GM18520 (cell line): ENCODE measurements around the gene COL11A2.
"Not testable (repeated sequence)": the region's sequence is repeated elsewhere in the genome, so short reads cannot be mapped to it uniquely, and the experiment has no call there.

Experiments
- ATAC-seq: cut with Tn5 transposase; IDR thresholded peaks from one replicate; pipeline ENCODE4 v1.9.1; 2021; ENCODE audit not compliant: unreplicated experiment

The COL11A2 gene

DNA sequence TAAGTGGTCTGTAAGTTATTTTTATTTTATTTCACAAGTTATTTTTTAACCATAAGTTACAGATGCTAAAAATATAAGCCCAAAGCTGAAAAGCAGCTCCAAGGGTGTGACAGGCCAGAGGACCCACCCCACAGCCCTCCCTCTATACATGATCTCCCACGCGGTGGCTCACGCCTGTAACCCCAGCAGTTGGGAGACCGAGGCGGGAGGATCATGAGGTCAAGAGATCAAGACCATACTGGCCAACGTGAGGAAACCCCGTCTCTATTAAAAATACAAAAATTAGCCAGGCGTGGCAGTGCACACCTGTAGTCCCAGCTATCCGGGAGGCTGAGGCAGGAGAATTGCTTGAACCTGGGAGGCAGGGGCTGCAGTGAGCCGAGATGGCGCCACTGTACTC, 32.2 kb downstream of the COL11A2 start:
- no peak for ATAC-seq

DNA sequence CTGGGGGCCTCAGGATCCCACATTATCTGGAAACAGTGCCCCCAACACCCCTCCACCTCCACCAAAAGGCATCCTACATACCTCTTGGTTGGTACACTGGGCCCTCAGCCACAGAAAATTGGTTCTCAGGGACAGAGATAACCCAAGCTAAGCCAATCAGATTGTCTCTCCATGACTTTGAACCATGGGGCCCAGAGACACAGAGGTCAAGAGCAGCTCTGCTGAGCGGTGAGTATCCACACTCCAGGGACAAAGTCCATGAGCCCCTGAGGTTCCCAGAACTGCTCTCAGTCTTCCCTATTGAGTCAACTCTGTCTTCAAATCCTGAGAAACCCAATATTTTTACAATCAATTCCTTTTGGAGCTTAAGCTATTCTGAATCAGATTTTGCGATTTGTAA, 35.3 kb downstream of the COL11A2 start:
- ATAC-seq, result no peak

- no peak for ATAC-seq
These were observed 35.7 kb downstream of the COL11A2 start for GRCh38 chr6:33156561-33156960.

GRCh38 chr6:33154349-33154748, 37.9 kb downstream of the COL11A2 start:
- ATAC-seq, result no peak

GRCh38 chr6:33151050-33151449, 41.2 kb downstream of the COL11A2 start:
- no peak for ATAC-seq

DNA sequence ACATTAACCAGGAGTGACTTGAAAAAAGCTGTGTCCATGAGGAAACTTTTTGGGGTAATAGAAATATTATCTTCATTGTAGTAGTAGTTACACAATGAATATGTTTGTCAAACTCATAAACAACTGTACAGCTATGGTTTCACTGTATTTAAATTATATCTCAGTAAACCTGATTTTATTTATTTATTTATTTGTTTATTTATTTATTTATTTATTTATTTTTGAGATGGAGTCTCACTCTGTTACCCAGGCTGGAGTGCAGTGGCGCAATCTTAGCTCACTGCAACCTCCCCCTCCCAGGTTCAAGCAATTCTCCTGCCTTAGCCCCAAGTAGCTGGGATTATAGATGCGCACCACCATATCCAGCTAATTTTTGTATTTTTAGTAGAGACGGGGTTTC, 41.7 kb downstream of the COL11A2 start:
- ATAC-seq, result not testable (repeated sequence)

DNA sequence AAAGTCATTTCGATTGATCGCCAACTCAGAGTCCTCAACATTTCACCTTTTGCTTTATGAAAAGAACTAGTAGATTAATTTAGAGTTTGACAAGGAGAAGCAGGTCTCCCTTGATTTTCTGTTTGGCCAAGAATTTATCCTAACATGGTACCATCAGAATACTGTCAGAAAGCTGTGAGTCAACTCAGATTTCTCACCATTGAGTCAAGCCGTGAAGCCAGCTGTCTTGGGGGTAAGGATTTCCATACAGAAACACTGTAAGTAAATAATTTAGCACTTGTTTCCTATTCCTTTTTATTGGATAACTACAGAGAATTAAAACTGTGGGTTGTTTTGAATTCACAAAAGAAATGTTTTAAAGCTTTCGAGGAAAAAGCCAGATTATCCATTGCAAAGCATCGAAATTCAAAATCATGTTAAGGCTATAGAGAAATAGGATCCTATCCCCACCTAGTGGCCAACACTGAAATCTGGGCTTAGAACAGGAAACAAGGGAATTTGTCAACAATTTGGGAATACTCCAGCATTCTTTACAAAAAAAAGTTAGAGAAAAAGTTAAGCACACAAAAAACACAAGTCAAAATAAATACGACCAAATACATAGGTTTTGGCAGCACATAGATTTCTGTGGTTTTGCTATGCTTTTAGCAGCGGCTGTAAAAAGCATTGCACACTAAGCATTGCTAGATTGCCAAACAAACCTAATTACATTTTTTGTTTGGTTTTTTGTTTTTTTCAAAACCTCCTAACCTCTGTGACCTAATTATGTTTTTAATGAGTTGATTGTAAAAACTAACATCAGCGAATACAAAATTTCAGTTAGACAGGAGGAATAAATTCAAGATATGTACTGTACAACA, 44.2 kb downstream of the COL11A2 start:
- ATAC-seq, result no peak

GRCh38 chr6:33144373-33144772, 47.9 kb downstream of the COL11A2 start:
- ATAC-seq, result no peak

DNA sequence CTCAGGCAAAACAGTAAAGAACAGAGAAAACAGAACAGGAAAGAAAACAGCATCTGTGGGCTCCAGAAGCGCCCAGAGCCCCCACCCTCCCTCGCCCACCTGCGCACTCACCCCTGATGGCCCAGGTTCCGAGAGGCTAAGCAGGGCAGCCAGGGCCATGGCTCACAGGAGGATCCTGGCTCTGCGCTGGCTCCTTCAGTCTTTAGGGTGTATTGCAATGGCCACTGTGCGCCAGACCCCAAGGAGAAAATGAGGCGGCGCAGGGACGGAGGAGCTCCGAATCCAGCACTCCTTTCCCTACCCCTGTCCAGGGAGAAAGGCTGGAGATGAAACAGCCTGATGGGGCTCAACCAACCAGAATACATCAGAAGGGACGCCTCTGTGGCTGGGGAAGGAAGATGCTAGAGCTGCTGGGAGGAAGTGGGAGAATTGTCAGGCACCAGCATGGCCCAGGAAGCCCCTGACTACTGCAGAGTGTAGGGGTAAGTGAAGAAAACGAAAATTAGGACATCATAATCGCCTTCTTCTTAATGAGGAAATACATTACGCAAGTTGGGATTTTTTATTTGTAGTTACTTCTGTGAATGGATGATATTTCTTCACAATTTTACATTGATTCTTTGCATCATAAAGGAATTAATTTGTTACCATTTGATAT, 49.0 kb downstream of the COL11A2 start:
- ATAC-seq, result no peak

- ATAC-seq, result no peak
These were observed 49.7 kb downstream of the COL11A2 start for GRCh38 chr6:33142501-33143070.

DNA sequence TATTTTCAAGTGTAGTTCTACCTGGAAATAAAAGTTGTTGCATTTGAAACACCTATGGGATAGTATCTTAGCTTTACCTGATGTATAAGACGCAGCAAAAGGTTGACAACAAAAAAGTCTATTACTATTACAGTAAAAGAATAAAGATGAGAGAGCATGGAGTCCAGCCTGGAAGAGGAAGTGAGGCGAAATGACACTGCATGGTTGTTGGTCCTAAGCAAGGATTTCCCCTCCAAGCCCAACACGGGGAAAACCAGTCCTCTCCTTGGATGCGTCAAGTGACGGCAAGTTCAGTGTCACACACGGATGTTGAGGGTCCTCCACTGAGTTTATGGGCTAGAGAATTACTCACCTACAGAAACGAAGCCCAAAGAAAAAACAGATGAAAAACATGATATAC, 51.7 kb downstream of the COL11A2 start:
- no peak for ATAC-seq

DNA sequence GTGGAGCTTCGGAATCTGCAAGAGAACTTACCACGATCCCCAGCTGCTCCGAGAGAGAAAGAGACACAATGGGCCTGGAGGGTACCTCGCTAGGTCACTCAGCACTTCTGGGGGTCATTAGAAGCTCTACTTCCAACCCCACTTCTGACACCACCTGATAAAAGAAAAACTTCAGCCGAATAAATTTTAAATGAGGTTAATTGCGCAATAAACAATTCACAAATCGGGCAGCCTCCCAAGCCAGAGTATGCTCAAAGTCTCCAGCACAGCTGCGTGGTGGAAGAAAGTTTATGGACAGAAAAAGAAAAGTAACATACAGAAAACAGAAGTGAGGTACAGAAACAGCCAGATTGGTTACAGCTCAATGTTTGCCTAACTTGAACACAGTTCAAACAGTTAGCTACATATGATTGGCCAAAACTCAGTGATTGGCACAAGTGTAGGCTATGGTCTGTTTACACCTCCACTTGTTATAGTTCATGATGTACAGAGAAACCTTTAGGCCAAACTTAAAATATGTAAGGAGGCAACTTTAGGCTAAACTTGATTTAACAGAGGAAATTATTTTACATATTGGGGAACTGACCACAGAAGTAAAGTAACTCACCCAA, 52.6 kb downstream of the COL11A2 start:
- no peak for ATAC-seq

- ATAC-seq, result no peak
These were observed 55.9 kb downstream of the COL11A2 start for GRCh38 chr6:33136310-33136900.

GRCh38 chr6:33132081-33132524, 60.2 kb downstream of the COL11A2 start:
- ATAC-seq, result no peak

- ATAC-seq, result no peak
These were observed 63.9 kb downstream of the COL11A2 start for GRCh38 chr6:33128318-33128717.

GRCh38 chr6:33126101-33126714, 66.1 kb downstream of the COL11A2 start:
- no peak for ATAC-seq

DNA sequence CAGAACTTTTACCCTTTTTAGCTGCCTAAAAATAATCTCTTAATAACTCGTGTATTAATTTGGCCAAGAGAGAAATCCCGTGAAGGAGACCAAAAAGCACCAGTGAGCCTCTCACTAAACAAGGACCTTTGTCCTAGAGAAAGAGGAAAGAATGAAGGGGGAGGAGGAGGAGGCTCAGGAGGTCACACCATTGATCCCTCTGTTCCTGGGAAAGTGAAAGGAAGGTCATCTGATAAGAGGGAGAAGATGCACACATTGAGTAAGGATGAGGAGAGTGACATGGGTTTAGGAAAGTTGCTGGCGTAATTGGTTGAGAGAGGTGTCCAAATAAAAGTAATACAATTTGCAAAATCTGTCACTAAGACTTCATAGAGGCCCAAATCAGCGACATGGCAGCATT, 67.3 kb downstream of the COL11A2 start:
- no peak for ATAC-seq

DNA sequence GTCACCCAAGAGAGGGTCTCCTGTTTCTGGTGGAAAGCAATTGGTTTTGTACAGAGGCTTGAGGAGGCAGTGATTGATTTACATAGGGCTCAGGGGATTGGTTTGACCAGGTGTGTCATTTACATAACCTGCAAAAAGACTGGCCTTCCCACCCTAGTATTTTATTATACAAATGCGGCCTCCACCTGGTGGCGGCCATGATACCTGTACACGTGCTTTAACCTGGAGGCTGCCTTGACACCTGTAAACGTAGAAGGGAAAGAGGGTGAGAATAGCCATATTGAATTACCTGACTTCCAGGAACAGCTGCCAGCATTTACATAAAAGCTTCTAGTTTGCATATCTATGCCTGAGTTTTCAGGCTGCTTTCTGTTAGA, 67.8 kb downstream of the COL11A2 start:
- ATAC-seq, result no peak

DNA sequence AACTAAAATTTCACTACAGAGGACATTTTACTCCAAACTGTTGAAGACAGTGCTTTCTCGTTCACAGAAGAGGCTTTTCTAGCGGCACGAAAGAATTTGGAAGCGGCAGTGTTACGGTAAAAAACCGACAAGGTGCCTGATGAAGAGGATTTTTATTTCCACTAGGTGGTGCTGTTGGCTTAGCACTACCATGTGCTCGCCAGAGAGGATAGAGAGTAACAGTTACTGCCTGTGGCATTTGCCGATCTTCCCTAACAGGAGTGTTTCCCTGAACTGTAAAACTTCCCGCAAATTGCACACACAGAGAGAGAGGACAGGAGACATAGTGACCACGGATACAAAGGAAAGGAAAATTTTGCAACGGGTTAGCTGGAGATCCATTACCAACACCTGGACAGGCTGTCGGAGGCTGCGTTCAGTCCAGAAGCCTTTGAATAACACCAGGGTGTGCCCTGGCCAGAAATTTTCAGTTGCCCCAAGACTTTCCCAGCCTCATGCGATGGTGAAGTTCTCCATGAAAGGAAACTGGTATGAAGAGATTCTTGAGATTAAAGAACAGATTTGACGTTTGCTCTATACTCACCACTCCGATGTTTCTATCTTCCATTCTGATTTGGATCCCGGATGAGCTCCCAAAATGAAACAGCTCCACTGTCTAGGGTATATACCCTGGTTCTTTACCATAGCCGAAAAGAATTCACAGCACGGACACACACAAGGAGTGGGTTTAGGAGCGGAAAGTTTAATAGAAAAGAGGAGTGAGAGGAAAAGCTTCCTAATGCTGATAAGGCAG, 68.3 kb downstream of the COL11A2 start:
- ATAC-seq, result no peak

DNA sequence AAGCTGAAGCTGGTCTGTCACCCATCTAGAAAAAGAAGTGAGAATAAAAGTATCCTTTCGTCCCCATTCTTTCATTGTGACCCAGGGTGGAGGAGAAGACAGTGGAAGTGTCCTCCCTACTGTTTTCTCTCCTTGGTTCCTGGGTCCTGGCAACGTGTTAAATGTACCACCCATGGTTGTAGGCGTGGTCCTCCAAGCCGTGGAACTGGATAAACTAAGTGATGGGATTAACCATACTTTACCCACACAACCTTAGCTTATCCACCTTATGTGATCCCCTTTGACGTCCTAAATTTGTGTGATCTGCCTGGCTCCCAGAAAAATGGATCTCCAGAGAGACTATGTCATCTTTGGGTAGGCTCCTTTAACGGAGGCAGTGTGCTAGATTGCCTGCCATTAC, 69.1 kb downstream of the COL11A2 start:
- ATAC-seq, result no peak
